Muscle layer of colon (tissue), 2 donors: ENCODE results near the gene ZC3H18.

Experiments used
- H3K27ac ChIP-seq: one replicate; pipeline ENCODE4 v1.7.0; 2013; ENCODE audit warnings: low read depth, mild to moderate bottlenecking, low read length, moderate library complexity
- H3K27me3 ChIP-seq, 2 donors: one replicate each; pipeline ENCODE4 v1.7.0; 2013; ENCODE audit warnings: low read length in 2 of 2, mild to moderate bottlenecking in 2 of 2; ENCODE audit not compliant: insufficient read depth in 2 of 2, control insufficient read depth in 1 of 2
- H3K36me3 ChIP-seq: one replicate; pipeline ENCODE4 v1.7.0; 2013; ENCODE audit warnings: mild to moderate bottlenecking, low read length; ENCODE audit not compliant: insufficient read depth
- H3K4me1 ChIP-seq: one replicate; pipeline ENCODE4 v1.7.0; 2013; ENCODE audit warnings: mild to moderate bottlenecking, low read length; ENCODE audit not compliant: insufficient read depth
- H3K4me3 ChIP-seq, 2 donors: one replicate each; pipeline ENCODE4 v1.7.0; 2013; ENCODE audit warnings: low read length in 2 of 2, low read depth in 1 of 2, mild to moderate bottlenecking in 1 of 2, moderate library complexity in 1 of 2
- H3K9ac ChIP-seq: one replicate; pipeline ENCODE4 v1.7.0; 2013; ENCODE audit warnings: low read length
- H3K9me3 ChIP-seq: one replicate; pipeline ENCODE4 v1.7.0; 2013; ENCODE audit warnings: mild to moderate bottlenecking, low read length
- donor health status: abdominal sarcoma.
- donor health status: Adenocarcinoma of cecum.

Gene ZC3H18

DNA sequence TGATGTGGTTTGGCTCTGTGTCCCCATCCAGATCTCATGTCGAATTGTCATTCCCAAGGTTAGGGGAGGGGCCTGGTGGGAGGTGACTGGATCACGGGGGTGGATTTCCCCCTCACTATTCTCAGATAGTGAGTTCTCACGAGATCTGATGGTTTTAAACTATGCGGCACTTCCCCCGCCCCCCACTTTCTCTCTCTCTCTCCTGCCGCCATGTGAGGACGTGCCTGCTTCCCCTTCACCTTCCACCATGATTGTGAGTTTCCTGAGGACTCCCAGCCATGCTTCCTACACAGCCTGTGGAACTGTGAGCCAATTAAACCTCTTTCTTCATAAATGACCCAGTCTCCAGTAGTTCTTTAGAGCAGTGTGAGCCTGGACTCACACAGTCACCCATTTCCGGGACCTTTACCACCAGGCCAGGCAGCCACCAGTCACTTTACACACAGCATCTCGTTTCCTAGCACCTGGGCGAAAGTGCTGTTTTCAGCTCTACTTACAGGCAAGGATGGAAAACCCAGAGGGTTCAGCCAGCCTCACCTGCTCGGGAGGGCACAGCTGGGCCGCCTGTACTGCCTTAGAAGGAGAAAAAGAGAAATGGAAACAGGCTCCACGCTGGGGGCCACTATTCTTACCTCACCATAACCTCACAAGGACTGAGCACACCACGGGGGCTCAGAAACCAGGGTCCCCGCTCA is 13.8 kb upstream of the ZC3H18 start:
- Histone ChIP-seq H3K4me1 (no peaks in the 10 kb centered on the region), H3K9ac (no peak overlapping the region), H3K27me3 (peaks cover 0 to 17% of the 10 kb centered on the region in 2 donors), H3K9me3 (no peaks in the 10 kb centered on the region), H3K4me3 (no peak overlapping the region), H3K36me3 (no peaks in the 10 kb centered on the region), H3K27ac (no peak overlapping the region)

DNA sequence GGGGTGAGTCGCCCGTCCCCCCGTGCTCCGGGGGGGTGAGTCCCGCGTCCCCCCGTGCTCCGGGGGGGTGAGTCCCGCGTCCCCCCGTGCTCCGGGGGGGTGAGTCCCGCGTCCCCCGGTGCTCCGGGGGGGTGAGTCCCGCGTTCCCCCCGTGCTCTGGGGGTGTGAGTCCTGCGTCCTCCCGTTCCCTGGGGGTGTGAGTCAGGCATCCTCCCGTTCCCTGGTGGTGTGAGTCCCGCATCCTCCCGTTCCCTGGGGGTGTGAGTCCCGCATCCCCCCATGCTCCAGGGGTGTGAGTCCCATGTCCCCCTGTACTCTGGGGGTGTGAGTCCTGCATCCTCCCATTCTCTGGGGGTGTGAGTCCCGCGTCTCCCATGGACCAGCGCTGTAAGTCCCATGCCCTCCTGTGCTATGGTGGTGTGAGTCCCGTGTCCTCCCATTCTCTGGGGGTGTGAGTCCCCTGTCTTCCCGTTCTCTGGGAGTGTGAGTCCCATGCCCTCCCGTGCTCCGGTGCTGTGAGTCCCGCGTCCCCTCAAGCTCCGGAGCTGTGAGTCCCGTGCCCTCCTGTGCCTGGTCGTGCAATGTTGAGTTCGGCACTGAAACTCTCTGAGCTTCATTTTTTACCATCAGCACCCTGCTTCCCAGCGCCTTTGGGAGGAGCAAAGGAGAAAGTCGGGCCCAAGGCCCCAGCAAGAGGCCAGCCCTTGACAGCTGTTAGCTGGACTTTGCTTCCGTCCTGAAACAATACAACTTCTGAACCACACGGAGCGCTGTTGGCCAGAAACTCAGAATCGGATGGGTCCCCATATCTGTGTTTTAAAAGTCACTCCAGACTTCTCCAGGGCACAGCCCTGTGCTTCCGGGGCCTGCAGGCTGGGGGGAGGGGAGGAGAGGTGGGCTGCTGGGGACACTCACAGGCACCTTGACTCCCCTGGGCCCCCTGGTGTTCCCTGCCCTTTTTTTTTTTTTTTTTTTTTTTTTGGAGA is 11.5 kb upstream of the ZC3H18 start:
- Histone ChIP-seq H3K36me3 (no peaks in the 10 kb centered on the region), H3K9ac (no peak overlapping the region), H3K4me3 (no peak overlapping the region), H3K27ac (no peak overlapping the region), H3K27me3 (peaks cover 0 to 16% of the 10 kb centered on the region in 2 donors), H3K4me1 (peaks cover 5% of the 10 kb centered on the region), H3K9me3 (no peaks in the 10 kb centered on the region)

DNA sequence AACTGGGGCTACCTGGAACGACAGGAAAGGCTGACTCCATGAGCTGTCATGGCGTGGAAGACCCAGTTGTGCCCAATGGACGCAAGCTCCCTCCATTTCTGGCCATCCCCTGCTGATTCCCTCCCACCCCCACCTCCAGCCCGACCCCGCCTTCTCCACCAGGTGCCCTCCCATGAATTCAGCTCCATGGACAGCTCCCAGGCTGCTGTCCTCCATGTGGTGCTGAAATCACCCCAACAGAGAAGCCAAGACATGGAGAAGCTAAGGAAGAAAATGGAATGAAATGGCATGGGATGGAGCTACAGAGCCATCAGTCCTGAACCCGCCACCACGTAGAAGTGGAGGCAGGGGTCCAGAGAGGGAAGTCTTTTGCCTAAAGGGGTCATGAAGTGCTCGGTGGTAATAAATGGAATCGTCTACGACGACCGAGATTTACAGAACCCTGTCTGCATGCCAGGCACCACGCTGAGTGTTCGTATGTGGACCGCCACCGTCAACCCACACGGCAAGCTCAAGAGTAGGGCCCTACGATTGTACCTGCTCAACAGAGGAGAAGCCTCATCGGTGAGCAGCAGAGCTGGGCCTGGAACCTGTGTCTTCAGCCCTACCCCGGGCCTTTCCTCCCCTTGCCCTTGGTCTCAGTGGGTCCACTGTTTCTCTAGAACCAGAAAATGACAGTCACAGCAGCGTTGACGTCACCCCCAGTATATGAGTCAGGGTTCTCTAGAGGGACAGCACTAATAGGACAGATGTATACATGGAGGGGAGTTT is 9.3 kb upstream of the ZC3H18 start:
- Histone ChIP-seq H3K27ac (no peak overlapping the region), H3K4me1 (peaks cover 5% of the 10 kb centered on the region), H3K4me3 (no peak overlapping the region), H3K9ac (no peak overlapping the region), H3K36me3 (no peaks in the 10 kb centered on the region), H3K9me3 (no peaks in the 10 kb centered on the region), H3K27me3 (peaks cover 0 to 11% of the 10 kb centered on the region in 2 donors)

DNA sequence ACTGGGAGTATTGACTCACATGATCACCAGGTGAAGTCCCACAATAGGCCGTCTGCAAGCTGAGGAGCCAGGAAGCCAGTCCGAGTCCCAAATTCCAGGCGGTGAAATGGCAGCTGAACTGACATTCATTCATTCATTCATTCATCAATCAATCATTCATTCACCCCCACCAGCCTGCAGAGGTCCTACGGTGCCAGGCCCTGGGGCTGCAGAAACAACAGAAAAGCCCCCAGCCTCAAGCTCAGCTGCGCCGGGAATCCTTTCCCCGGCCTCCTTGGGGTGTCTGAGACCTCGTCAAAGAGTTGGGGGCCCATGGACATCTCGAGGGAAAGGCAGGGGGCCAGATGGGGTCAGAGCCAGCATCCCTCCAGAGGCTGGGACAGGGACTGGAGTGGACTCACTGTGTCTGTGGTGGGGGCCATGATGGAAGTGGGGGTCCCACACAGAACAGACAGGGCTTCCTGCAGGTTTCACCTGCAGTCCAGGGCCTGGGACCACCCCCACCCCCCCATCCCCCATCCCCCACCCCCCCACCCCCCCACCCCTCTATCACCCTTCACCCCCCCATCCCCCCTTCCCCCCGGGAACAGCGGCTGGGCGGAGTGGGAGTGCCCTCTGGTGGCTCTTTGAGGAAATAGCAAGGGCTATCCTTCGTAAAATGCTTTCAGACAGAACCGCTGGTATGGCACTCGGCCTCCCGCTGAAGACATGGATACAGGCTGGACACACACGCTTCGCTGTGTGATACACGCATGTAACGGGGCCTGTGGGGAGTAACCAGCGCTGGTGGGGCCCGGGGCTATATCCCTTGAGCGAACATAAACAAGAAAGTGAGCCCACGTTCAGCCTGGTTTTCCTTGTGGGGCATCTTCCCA is 8.5 kb upstream of the ZC3H18 start:
- Histone ChIP-seq H3K9ac (no peak overlapping the region), H3K4me1 (peaks cover 5% of the 10 kb centered on the region), H3K36me3 (no peaks in the 10 kb centered on the region), H3K27ac (no peak overlapping the region), H3K27me3 (peaks cover 0 to 11% of the 10 kb centered on the region in 2 donors), H3K4me3 (peak overlapping the region; percentile 27 to 55), H3K9me3 (no peaks in the 10 kb centered on the region)

DNA sequence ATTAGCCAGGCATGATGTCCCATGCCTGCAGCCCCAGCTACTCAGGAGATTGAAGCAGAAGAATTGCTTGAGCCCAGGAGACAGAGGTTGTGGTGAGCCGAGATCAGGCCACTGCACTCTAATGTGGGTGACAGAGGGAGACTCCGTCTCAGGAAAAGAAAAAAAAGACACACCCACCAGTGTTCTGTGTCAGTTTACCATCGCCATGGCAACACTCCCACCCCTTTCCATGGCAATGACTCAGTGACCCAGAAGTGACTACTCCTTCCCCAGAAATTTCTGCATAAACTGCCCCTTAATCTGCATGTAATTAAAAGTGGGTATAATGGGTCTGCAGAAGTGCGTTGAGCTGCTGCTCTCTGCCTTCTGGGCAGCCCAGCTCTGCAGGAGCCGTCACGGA is 4.0 kb upstream of the ZC3H18 start:
- Histone ChIP-seq H3K4me3 (no peak overlapping the region), H3K4me1 (peaks cover 9% of the 10 kb centered on the region), H3K36me3 (no peaks in the 10 kb centered on the region), H3K9ac (no peak overlapping the region), H3K9me3 (no peaks in the 10 kb centered on the region), H3K27me3 (peaks cover 0 to 4% of the 10 kb centered on the region in 2 donors), H3K27ac (no peak overlapping the region)

DNA sequence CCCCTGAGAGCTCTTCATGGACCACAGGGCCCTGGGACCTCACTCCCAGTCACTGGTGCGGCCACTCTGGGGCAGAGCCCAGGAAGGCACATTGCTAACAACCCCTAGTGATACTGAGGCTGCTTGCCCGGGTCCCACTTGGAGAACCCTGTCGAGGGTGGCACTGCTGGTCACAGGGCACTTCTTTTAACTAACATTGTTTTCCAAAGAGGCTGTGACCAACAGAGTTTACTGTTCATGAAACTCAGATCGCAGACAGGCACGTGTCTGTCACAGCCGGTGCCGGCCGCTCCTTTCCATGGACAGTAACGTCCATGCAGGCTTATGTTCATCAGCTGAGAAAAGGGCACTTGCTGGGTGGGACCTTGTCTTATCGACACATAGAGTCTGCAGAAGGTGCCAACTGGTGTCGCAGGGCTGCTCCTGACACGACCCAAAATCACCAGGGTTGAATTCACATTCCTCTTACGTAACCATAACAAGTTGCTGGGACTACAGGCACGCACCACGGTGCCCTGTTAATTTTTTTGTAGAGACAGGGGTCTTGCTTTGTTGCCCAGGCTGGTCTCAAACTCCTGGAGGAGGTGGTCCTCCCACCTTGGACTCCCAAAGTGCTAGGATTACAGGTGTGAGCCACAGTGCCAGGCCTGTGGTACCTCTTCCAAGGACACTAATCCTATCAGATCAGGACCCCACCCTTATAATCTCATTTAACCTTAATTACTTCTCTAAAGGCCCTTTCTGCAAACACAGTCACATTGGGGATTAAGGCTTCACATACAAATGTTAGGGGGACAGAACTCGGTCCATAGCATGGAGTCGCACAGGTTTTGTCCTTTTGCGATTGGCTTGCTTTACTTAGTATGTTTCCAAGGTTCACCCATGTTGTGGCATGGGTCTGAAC is 1.2 kb upstream of the ZC3H18 start:
- Histone ChIP-seq H3K27me3 (no peaks in the 10 kb centered on the region), H3K27ac (peak overlapping the region; percentile 76), H3K9ac (peak overlapping the region; percentile 12), H3K4me3 (peak overlapping the region; percentile 40 to 58), H3K9me3 (no peaks in the 10 kb centered on the region), H3K36me3 (no peaks in the 10 kb centered on the region), H3K4me1 (peaks cover 12% of the 10 kb centered on the region)

DNA sequence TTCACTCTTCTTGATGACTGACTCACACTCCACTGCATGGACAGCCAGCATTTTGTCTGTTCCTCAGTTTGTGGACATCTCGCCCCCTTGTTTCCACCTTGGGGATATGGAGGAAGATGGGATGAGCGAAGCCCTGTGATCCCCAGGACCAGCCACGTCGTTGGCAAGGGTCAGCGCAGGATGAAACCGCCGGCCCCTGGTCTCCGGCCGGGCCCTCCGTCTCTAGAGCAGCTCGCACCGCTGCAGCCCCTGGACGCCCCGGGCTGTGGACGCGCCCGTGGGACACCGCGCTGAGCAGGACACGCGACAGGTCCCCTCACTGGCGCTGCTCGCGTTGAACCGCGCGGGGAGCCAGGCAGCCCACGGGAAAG is 604 bp upstream of the ZC3H18 start:
- H3K9ac ChIP-seq = peak overlapping the region; percentile 12
- H3K4me3 ChIP-seq = peak overlapping the region; percentile 40 to 58
- H3K27ac ChIP-seq = peak overlapping the region; percentile 76
- H3K36me3 ChIP-seq = no peaks in the 10 kb centered on the region
- no peaks in the 10 kb centered on the region for H3K9me3 ChIP-seq
- H3K27me3 ChIP-seq = no peaks in the 10 kb centered on the region
- H3K4me1 ChIP-seq = peaks cover 12% of the 10 kb centered on the region

DNA sequence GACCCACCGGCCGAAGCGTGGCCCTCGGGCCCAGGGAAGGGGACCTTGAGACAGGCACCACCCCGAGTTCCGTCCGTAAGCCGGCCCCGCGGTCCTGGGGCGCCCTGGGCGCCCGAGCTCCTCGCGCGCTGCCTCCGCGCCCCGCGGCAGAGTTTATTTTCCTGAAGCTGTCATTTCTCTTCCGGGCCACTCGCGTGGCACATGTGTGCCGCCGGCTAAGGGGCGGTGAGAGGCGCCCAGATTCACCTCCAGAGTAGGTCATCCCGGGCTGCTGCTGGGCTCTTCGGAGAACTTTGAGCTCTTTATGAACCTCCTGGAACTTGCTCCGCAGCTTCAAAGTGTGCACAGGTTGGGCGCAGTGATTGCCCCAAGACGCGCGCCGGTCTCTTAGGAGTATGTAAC is 489 bp downstream of the ZC3H18 start:
- peak overlapping the region; percentile 69 to 84 for H3K4me3 ChIP-seq
- H3K27ac ChIP-seq = peak overlapping the region; percentile 17
- H3K27me3 ChIP-seq = no peaks in the 10 kb centered on the region
- peaks cover 12% of the 10 kb centered on the region for H3K4me1 ChIP-seq
- no peaks in the 10 kb centered on the region for H3K36me3 ChIP-seq
- peak overlapping the region; percentile 70 for H3K9ac ChIP-seq
- no peaks in the 10 kb centered on the region for H3K9me3 ChIP-seq

DNA sequence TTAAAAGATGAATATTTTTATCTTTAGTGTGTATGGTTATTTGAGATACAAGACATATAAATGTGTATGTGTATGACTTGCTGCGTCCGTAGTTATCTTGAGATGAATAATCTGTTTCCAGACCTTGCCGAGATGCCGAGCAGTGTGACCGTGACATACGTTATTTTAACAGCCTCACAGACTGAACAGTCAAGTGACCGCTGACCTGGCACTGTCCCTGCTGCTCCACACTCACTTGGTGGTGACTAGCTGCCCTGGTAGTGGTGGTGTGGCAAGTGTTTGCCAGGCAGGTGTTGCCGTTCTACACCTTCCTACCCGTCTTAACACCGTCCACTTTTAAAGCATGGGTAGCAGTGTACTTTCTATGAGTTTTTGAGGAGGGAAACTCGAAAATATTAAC is 5.0 kb downstream of the ZC3H18 start:
- H3K27ac ChIP-seq = no peak overlapping the region
- peaks cover 12% of the 10 kb centered on the region for H3K4me1 ChIP-seq
- no peaks in the 10 kb centered on the region for H3K27me3 ChIP-seq
- H3K9ac ChIP-seq = no peak overlapping the region
- H3K36me3 ChIP-seq = peaks cover 36% of the 10 kb centered on the region
- no peaks in the 10 kb centered on the region for H3K9me3 ChIP-seq
- no peak overlapping the region for H3K4me3 ChIP-seq

DNA sequence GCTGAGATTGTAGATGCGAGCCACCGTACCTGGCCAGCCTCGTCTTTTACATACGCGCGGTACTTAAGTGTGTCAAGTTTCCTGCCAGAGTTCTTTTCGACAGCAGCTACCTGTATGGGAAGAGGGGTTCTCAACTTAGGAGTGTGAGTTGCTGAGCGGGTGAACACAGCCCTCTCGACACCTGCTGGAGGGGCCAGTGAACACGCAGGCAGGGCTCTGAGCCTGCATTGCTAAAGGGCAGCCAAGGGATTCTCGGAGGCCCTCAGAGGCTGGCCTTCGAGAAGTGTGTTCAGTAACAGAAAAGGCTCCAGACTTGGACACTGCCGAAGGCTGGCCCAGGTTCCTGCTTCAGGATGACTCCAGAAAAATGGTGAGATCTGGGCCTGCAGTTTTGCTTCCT is 6.1 kb downstream of the ZC3H18 start:
- no peak overlapping the region for H3K4me3 ChIP-seq
- H3K9me3 ChIP-seq = no peaks in the 10 kb centered on the region
- no peak overlapping the region for H3K9ac ChIP-seq
- H3K27me3 ChIP-seq = no peaks in the 10 kb centered on the region
- peaks cover 46% of the 10 kb centered on the region for H3K36me3 ChIP-seq
- H3K4me1 ChIP-seq = peaks cover 8% of the 10 kb centered on the region
- no peak overlapping the region for H3K27ac ChIP-seq
